HEK293 (cell line): ENCODE results near the gene TIMM17A.

Experiments
- BCL11A ChIP-seq: fragments of 450-650 bp; formaldehyde crosslinking; IDR thresholded peaks from 2 replicates; pipeline ENCODE4 v1.5.1; 2016; ENCODE audit warnings: low read depth, missing biosample characterization, missing genetic modification characterization
- IKZF3 ChIP-seq: fragments of 450-650 bp; IDR thresholded peaks from 2 replicates; pipeline ENCODE4 v1.5.0; 2018; ENCODE audit warnings: missing biosample characterization, mild to moderate bottlenecking, missing genetic modification characterization, moderate library complexity
- KLF17 ChIP-seq: fragments of 450-650 bp; formaldehyde crosslinking; IDR thresholded peaks from 2 replicates; pipeline ENCODE4 v1.5.1; 2016; ENCODE audit warnings: missing biosample characterization, missing genetic modification characterization
- KLF8 ChIP-seq: fragments of 450-650 bp; formaldehyde crosslinking; IDR thresholded peaks from 2 replicates; pipeline ENCODE4 v1.5.1; 2016; ENCODE audit warnings: missing biosample characterization, missing genetic modification characterization
- MZF1 ChIP-seq: fragments of 450-650 bp; formaldehyde crosslinking; IDR thresholded peaks from 2 replicates; pipeline ENCODE4 v1.5.1; 2017; ENCODE audit warnings: missing biosample characterization, missing genetic modification characterization, borderline replicate concordance
- PRDM1 ChIP-seq: fragments of 450-650 bp; formaldehyde crosslinking; IDR thresholded peaks from 2 replicates; pipeline ENCODE4; 2016; ENCODE audit warnings: missing biosample characterization, missing genetic modification characterization
- REPIN1 ChIP-seq: fragments of 450-650 bp; formaldehyde crosslinking; IDR thresholded peaks from 2 replicates; pipeline ENCODE4 v1.5.1; 2017; ENCODE audit warnings: missing biosample characterization, missing genetic modification characterization, low read depth
- SCRT1 ChIP-seq: fragments of 450-650 bp; formaldehyde crosslinking; IDR thresholded peaks from 2 replicates; pipeline ENCODE4 v1.5.1; 2016; ENCODE audit warnings: missing biosample characterization, missing genetic modification characterization, borderline replicate concordance
- TCF7L2 ChIP-seq: IDR thresholded peaks from 2 replicates; pipeline ENCODE4 v1.6.1; 2011; ENCODE audit warnings: low read depth, mild to moderate bottlenecking, inconsistent platforms, low read length, moderate library complexity, borderline replicate concordance
- ZBTB11 ChIP-seq: fragments of 450-650 bp; formaldehyde crosslinking; conservative IDR thresholded peaks from 2 replicates; pipeline ENCODE4 v1.5.1; 2016; ENCODE audit warnings: low read depth, missing biosample characterization, missing genetic modification characterization
- ZBTB21 ChIP-seq: fragments of 450-650 bp; formaldehyde crosslinking; IDR thresholded peaks from 2 replicates; pipeline ENCODE4 v1.5.1; 2017; ENCODE audit warnings: missing biosample characterization, missing genetic modification characterization
- ZBTB26 ChIP-seq: fragments of 450-650 bp; formaldehyde crosslinking; optimal IDR thresholded peaks from 2 replicates; pipeline ENCODE3; 2016; ENCODE audit warnings: missing biosample characterization, mild to moderate bottlenecking, missing genetic modification characterization
- ZBTB44 ChIP-seq: fragments of 450-650 bp; IDR thresholded peaks from 2 replicates; pipeline ENCODE4 v1.5.1; 2018; ENCODE audit warnings: missing biosample characterization, mild to moderate bottlenecking, missing genetic modification characterization
- ZBTB48 ChIP-seq: fragments of 450-650 bp; formaldehyde crosslinking; IDR thresholded peaks from 2 replicates; pipeline ENCODE4 v1.5.1; 2016; ENCODE audit warnings: missing biosample characterization, missing genetic modification characterization
- ZBTB8A ChIP-seq: fragments of 450-650 bp; formaldehyde crosslinking; IDR thresholded peaks from 2 replicates; pipeline ENCODE4 v1.5.1; 2016; ENCODE audit warnings: missing biosample characterization, missing genetic modification characterization
- ZIC2 ChIP-seq: fragments of 450-650 bp; formaldehyde crosslinking; IDR thresholded peaks from 2 replicates; pipeline ENCODE4 v1.5.1; 2016; ENCODE audit warnings: missing biosample characterization, missing genetic modification characterization
- ZNF266 ChIP-seq: fragments of 450-650 bp; formaldehyde crosslinking; IDR thresholded peaks from 2 replicates; pipeline ENCODE4 v1.5.1; 2016; ENCODE audit warnings: missing biosample characterization, missing genetic modification characterization, low read depth
- ZNF280C ChIP-seq: fragments of 450-650 bp; formaldehyde crosslinking; IDR thresholded peaks from 2 replicates; pipeline ENCODE4 v1.5.1; 2016; ENCODE audit warnings: missing biosample characterization, missing genetic modification characterization
- ZNF501 ChIP-seq: fragments of 450-650 bp; formaldehyde crosslinking; IDR thresholded peaks from 2 replicates; pipeline ENCODE4 v1.5.1; 2016; ENCODE audit warnings: missing biosample characterization, missing genetic modification characterization
- ZNF513 ChIP-seq: fragments of 450-650 bp; IDR thresholded peaks from 2 replicates; pipeline ENCODE4 v1.5.1; 2018; ENCODE audit warnings: missing biosample characterization, missing genetic modification characterization
- ZNF521 ChIP-seq: fragments of 450-650 bp; formaldehyde crosslinking; IDR thresholded peaks from 2 replicates; pipeline ENCODE4 v1.5.1; 2017; ENCODE audit warnings: missing biosample characterization, mild to moderate bottlenecking, missing genetic modification characterization
- ZNF544 ChIP-seq: fragments of 450-650 bp; formaldehyde crosslinking; IDR thresholded peaks from 2 replicates; pipeline ENCODE4 v1.5.0; 2017; ENCODE audit warnings: missing biosample characterization, missing genetic modification characterization
- ZNF610 ChIP-seq: fragments of 450-650 bp; formaldehyde crosslinking; IDR thresholded peaks from 2 replicates; pipeline ENCODE4 v1.5.1; 2016; ENCODE audit warnings: missing biosample characterization, missing genetic modification characterization, borderline replicate concordance
- ZNF785 ChIP-seq: fragments of 450-650 bp; formaldehyde crosslinking; IDR thresholded peaks from 2 replicates; pipeline ENCODE4 v1.5.1; 2016; ENCODE audit warnings: missing biosample characterization, missing genetic modification characterization
- ZNF830 ChIP-seq: fragments of 450-650 bp; IDR thresholded peaks from 2 replicates; pipeline ENCODE4 v1.5.0; 2018; ENCODE audit warnings: missing biosample characterization, missing genetic modification characterization, low read depth, mild to moderate bottlenecking, moderate library complexity
- ZSCAN18 ChIP-seq: fragments of 450-650 bp; formaldehyde crosslinking; IDR thresholded peaks from 2 replicates; pipeline ENCODE4 v1.5.1; 2016; ENCODE audit warnings: missing biosample characterization, missing genetic modification characterization
- ZSCAN23 ChIP-seq: fragments of 450-650 bp; formaldehyde crosslinking; IDR thresholded peaks from 2 replicates; pipeline ENCODE4 v1.5.1; 2016; ENCODE audit warnings: missing biosample characterization, missing genetic modification characterization

The TIMM17A gene

GRCh38 chr1:201955009-201955728 is at the start of gene TIMM17A (continued):
- TF ChIP-seq ZSCAN18 (0 out of 2 replicates have a peak, but pooled peaks have one; percentile 30), TCF7L2 (no peak), ZSCAN23 (tag by site-specific recombination) (peak; percentile 31; the same call in 1 of the 2 replicates), ZNF266 (no peak), ZBTB26 (tag by site-specific recombination) (peak; percentile 33), BCL11A (tag by site-specific recombination) (no peak; the same call in none of the 2 replicates), ZNF544 (tag by site-specific recombination) (no peak), ZNF501 (peak; percentile 58), IKZF3 (no peak), KLF8 (peak; percentile 86), ZNF521 (tag by site-specific recombination) (no peak), REPIN1 (no peak), ZBTB48 (0 out of 2 replicates have a peak, but pooled peaks have one; percentile 15), SCRT1 (no peak; the same call in 1 of the 2 replicates), ZBTB8A (tag by site-specific recombination) (0 out of 2 replicates have a peak, but pooled peaks have one; percentile 16), ZNF830 (tag by site-specific recombination) (no peak), ZNF513 (tag by site-specific recombination) (no peak), ZBTB21 (tag by site-specific recombination) (peak; percentile 87), KLF17 (peak; percentile 61), ZNF610 (tag by site-specific recombination) (no peak), PRDM1 (peak; percentile 99), ZBTB44 (tag by site-specific recombination) (no peak), ZBTB11 (peak; percentile 61), ZNF280C (tag by site-specific recombination) (no peak), ZNF785 (tag by site-specific recombination) (peak; percentile 94), ZIC2 (tag by site-specific recombination) (peak; percentile 42; the same call in 1 of the 2 replicates), MZF1 (no peak)
